SH-SY5Y (cell line): ENCODE data around the gene CCDC181.

Source experiments
- GATA2 ChIP-seq: IDR thresholded peaks from 2 replicates; pipeline ENCODE4 v1.6.1; 2011; ENCODE audit warnings: mild to moderate bottlenecking, low read depth, low read length
- GATA3 ChIP-seq: IDR thresholded peaks from 2 replicates; pipeline ENCODE4 v1.6.1; 2011; ENCODE audit warnings: low read depth, mild to moderate bottlenecking, low read length, moderate library complexity

DNA sequence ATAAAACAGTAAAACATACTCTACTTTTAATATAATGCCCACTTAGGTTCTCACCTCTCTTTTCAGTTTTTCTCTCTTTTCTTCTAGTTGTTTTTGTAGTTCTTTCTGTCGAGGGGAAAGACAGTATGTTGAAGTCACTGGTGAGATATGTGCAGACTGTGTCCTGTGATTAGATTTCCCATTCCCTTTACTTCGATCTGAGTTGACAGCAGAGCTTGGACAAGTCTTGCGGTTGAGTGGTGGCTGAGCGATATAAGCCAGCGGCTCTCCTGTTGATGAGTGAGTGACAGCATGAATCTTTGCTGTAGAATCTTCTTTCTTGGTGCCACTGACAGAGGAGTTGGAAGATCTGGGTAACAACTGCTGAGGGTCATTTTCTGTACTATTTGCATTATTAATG is 6.0 kb downstream of the CCDC181 start:
- TF ChIP-seq GATA2 (no peak), GATA3 (no peak)
